Memory B cell (primary cell): ENCODE measurements around the gene PAH.

Experiments
- ATAC-seq: fragments of 150-1000 bp; cut with Tn5 transposase; 2 replicates; pipeline ENCODE4 v1.10.0; 2021; ENCODE audit warnings: low read depth, mild to moderate bottlenecking, moderate library complexity
- DNase-seq, 2 donors: peaks; one replicate each; pipeline ENCODE4 v3.0.0; 2022; ENCODE audit warnings: low spot score in 2 of 2
- H3K27ac Mint-ChIP-seq: one replicate; pipeline ENCODE4 v1.8.0; 2022; ENCODE audit warnings: mild to moderate bottlenecking, moderate library complexity, mixed read lengths
- H3K27me3 Mint-ChIP-seq: one replicate; pipeline ENCODE4 v1.8.0; 2022; ENCODE audit warnings: mixed read lengths
- H3K36me3 Mint-ChIP-seq: one replicate; pipeline ENCODE4 v1.8.0; 2022; ENCODE audit warnings: mild to moderate bottlenecking, mixed read lengths
- H3K4me1 Mint-ChIP-seq: one replicate; pipeline ENCODE4 v1.8.0; 2022; ENCODE audit warnings: mixed read lengths
- H3K4me3 Mint-ChIP-seq: one replicate; pipeline ENCODE4 v1.8.0; 2022; ENCODE audit warnings: mild to moderate bottlenecking, moderate library complexity, mixed read lengths
- H3K9me3 Mint-ChIP-seq: one replicate; pipeline ENCODE4 v1.8.0; 2022; ENCODE audit warnings: mixed read lengths

PAH gene

GRCh38 chr12:102927220-102927619 lies 10.2 kb upstream of the PAH start:
- Mint-ChIP-seq H3K27ac (no peak overlapping the region), H3K36me3 (no peaks in the 10 kb centered on the region), H3K4me3 (no peak overlapping the region), H3K9me3 (no peaks in the 10 kb centered on the region), H3K4me1 (no peaks in the 10 kb centered on the region), H3K27me3 (peaks cover 13% of the 10 kb centered on the region)
- ATAC-seq (no peak), DNase-seq (no peak)

- Mint-ChIP-seq H3K27me3 (no peaks in the 10 kb centered on the region), H3K4me1 (peaks cover 8% of the 10 kb centered on the region), H3K4me3 (no peak overlapping the region), H3K9me3 (no peaks in the 10 kb centered on the region), H3K36me3 (no peaks in the 10 kb centered on the region), H3K27ac (no peak overlapping the region)
- no peak for ATAC-seq
- DNase-seq, result no peak
These were observed 4.2 kb upstream of the PAH start for GRCh38 chr12:102921240-102921639.

- no peak for ATAC-seq
These were observed 3.2 kb upstream of the PAH start for GRCh38 chr12:102920271-102920670.

GRCh38 chr12:102918840-102919239 lies 1.8 kb upstream of the PAH start:
- ATAC-seq, result no peak
- Mint-ChIP-seq H3K9me3 (no peaks in the 10 kb centered on the region), H3K27me3 (no peaks in the 10 kb centered on the region), H3K36me3 (no peaks in the 10 kb centered on the region), H3K27ac (no peak overlapping the region), H3K4me3 (no peak overlapping the region), H3K4me1 (peaks cover 8% of the 10 kb centered on the region)
- DNase-seq, result no peak

More at GRCh38 chr12:102920271-102920670, 3.2 kb upstream of the PAH start:
- no peak for DNase-seq
- Mint-ChIP-seq H3K4me3 (no peak overlapping the region), H3K9me3 (no peaks in the 10 kb centered on the region), H3K4me1 (peaks cover 8% of the 10 kb centered on the region), H3K27me3 (no peaks in the 10 kb centered on the region), H3K36me3 (no peaks in the 10 kb centered on the region), H3K27ac (no peak overlapping the region)

- no peaks in the 10 kb centered on the region for H3K9me3 Mint-ChIP-seq
- peak overlapping the region; percentile 81 for H3K4me3 Mint-ChIP-seq
- H3K36me3 Mint-ChIP-seq, result no peaks in the 10 kb centered on the region
- DNase-seq (no peak), ATAC-seq (no peak)
- H3K27ac Mint-ChIP-seq, result no peak overlapping the region
- H3K27me3 Mint-ChIP-seq, result no peaks in the 10 kb centered on the region
- peaks cover 8% of the 10 kb centered on the region for H3K4me1 Mint-ChIP-seq
These were observed 605 bp downstream of the PAH start for GRCh38 chr12:102916252-102917025.

- Mint-ChIP-seq H3K9me3 (no peaks in the 10 kb centered on the region), H3K27ac (no peak overlapping the region), H3K27me3 (no peaks in the 10 kb centered on the region), H3K4me1 (peaks cover 3% of the 10 kb centered on the region), H3K36me3 (no peaks in the 10 kb centered on the region), H3K4me3 (no peak overlapping the region)
- ATAC-seq (no peak), DNase-seq (no peak)
These were observed 3.4 kb downstream of the PAH start for GRCh38 chr12:102913453-102914226.

GRCh38 chr12:102912258-102912657 lies 4.8 kb downstream of the PAH start:
- no peaks in the 10 kb centered on the region for H3K4me1 Mint-ChIP-seq
- H3K4me3 Mint-ChIP-seq, result no peak overlapping the region
- ATAC-seq (no peak), DNase-seq (no peak)
- H3K27me3 Mint-ChIP-seq, result no peaks in the 10 kb centered on the region
- H3K36me3 Mint-ChIP-seq, result no peaks in the 10 kb centered on the region
- H3K9me3 Mint-ChIP-seq, result no peaks in the 10 kb centered on the region
- no peak overlapping the region for H3K27ac Mint-ChIP-seq

- Mint-ChIP-seq H3K36me3 (no peaks in the 10 kb centered on the region), H3K9me3 (no peaks in the 10 kb centered on the region), H3K27me3 (peaks cover 2% of the 10 kb centered on the region), H3K27ac (no peak overlapping the region), H3K4me3 (no peak overlapping the region), H3K4me1 (peaks cover 2% of the 10 kb centered on the region)
- ATAC-seq, result no peak
- no peak for DNase-seq
These were observed 5.7 kb downstream of the PAH start for GRCh38 chr12:102911320-102911719.

GRCh38 chr12:102910792-102911191 lies 6.3 kb downstream of the PAH start:
- Mint-ChIP-seq H3K36me3 (no peaks in the 10 kb centered on the region), H3K4me3 (no peak overlapping the region), H3K9me3 (no peaks in the 10 kb centered on the region), H3K4me1 (peaks cover 2% of the 10 kb centered on the region), H3K27ac (no peak overlapping the region), H3K27me3 (peaks cover 2% of the 10 kb centered on the region)
- DNase-seq, result no peak
- no peak for ATAC-seq

GRCh38 chr12:102910137-102910536 lies 6.9 kb downstream of the PAH start:
- DNase-seq (no peak), ATAC-seq (no peak)
- Mint-ChIP-seq H3K9me3 (no peaks in the 10 kb centered on the region), H3K4me1 (peaks cover 2% of the 10 kb centered on the region), H3K27me3 (peaks cover 2% of the 10 kb centered on the region), H3K4me3 (no peak overlapping the region), H3K36me3 (no peaks in the 10 kb centered on the region), H3K27ac (no peak overlapping the region)

GRCh38 chr12:102907918-102908317 lies 9.1 kb downstream of the PAH start:
- Mint-ChIP-seq H3K4me3 (no peak overlapping the region), H3K27ac (no peak overlapping the region), H3K9me3 (no peaks in the 10 kb centered on the region), H3K36me3 (no peaks in the 10 kb centered on the region), H3K4me1 (peaks cover 5% of the 10 kb centered on the region), H3K27me3 (peaks cover 2% of the 10 kb centered on the region)
- no peak for DNase-seq
- no peak for ATAC-seq

GRCh38 chr12:102905229-102905628 lies 11.8 kb downstream of the PAH start:
- Mint-ChIP-seq H3K4me3 (no peak overlapping the region), H3K9me3 (no peaks in the 10 kb centered on the region), H3K36me3 (no peaks in the 10 kb centered on the region), H3K4me1 (peaks cover 5% of the 10 kb centered on the region), H3K27ac (no peak overlapping the region), H3K27me3 (peaks cover 6% of the 10 kb centered on the region)
- ATAC-seq (no peak), DNase-seq (no peak)

- no peak overlapping the region for H3K27ac Mint-ChIP-seq
- peaks cover 2% of the 10 kb centered on the region for H3K9me3 Mint-ChIP-seq
- DNase-seq (no peak), ATAC-seq (peak; percentile 92)
- no peaks in the 10 kb centered on the region for H3K36me3 Mint-ChIP-seq
- H3K4me1 Mint-ChIP-seq, result peaks cover 5% of the 10 kb centered on the region
- no peak overlapping the region for H3K4me3 Mint-ChIP-seq
- peaks cover 6% of the 10 kb centered on the region for H3K27me3 Mint-ChIP-seq
These were observed 13.6 kb downstream of the PAH start for GRCh38 chr12:102903337-102904007.

GRCh38 chr12:102902093-102902492 lies 15.0 kb downstream of the PAH start:
- Mint-ChIP-seq H3K4me3 (no peak overlapping the region), H3K4me1 (peaks cover 5% of the 10 kb centered on the region), H3K9me3 (peaks cover 2% of the 10 kb centered on the region), H3K27me3 (peaks cover 6% of the 10 kb centered on the region), H3K27ac (no peak overlapping the region), H3K36me3 (no peaks in the 10 kb centered on the region)
- DNase-seq (no peak), ATAC-seq (no peak)
